Endothelial cell of umbilical vein (primary cell): ENCODE results near the gene ANAPC2. TPM values are rescaled to one million over a fixed set of nuclear protein-coding genes. Genes with fewer than 3 reads are reported as not detected.

Experiments
- BruUV-seq: library from RNA; stranded (reverse); fragments of 400-500 nt; replicated peaks from 2 replicates; lab custom pipeline; 2021; lab: Mats Ljungman, UMichigan
- CTCF ChIA-PET: fragments of 300-600, 350-600 bp; sonication (Branson Sonifier 250); formaldehyde crosslinking; loops from one replicate; lab custom pipeline; 2021; ENCODE audit warnings: antibody characterized with exemption, inconsistent platforms; lab: Charles Lee
- POLR2A ChIA-PET: fragments of 300-600, 350-600 bp; sonication (Branson Sonifier 250); formaldehyde crosslinking; loops from one replicate; lab custom pipeline; 2021; ENCODE audit warnings: antibody characterized with exemption, inconsistent platforms; lab: Charles Lee
- DNase-seq: peaks from one replicate; pipeline ENCODE4 v3.0.0-alpha.2; 2011; ENCODE audit warnings: low read depth, low spot score
- FAIRE-seq: peaks from 2 replicates; lab custom pipeline; 2011; peaks lifted over from hg19 to GRCh38; lab: Jason Lieb, UNC
- H2AFZ ChIP-seq: 2 replicates; pipeline ENCODE4 v1.6.0; 2012; ENCODE audit warnings: low read depth, low read length, control low read depth, inconsistent platforms
- H3K27ac ChIP-seq: 2 replicates; pipeline ENCODE4 v1.5.1; 2011; ENCODE audit warnings: low read depth, mild to moderate bottlenecking, control low read depth, low read length, moderate library complexity; ENCODE audit not compliant: insufficient read depth
- H3K27me3 ChIP-seq, 2 experiments: 2 replicates each; pipeline versions ENCODE4 v1.6.0 to v1.6.1; 2011; ENCODE audit warnings: low read length in 2 of 2, mixed read lengths in 1 of 2; ENCODE audit not compliant: control insufficient read depth in 2 of 2, insufficient read depth in 2 of 2
- H3K36me3 ChIP-seq, 2 experiments: 2 replicates in 1 of 2; 3 replicates in 1 of 2; pipeline ENCODE4 v1.5.1; 2011; ENCODE audit warnings: low read length in 2 of 2, mild to moderate bottlenecking in 1 of 2, moderate library complexity in 1 of 2; ENCODE audit not compliant: control insufficient read depth in 2 of 2, insufficient read depth in 2 of 2; ENCODE audit errors: extremely low read depth in 1 of 2
- H3K4me1 ChIP-seq: 3 replicates; pipeline ENCODE4 v1.5.1; 2011; ENCODE audit warnings: mild to moderate bottlenecking, low read length; ENCODE audit not compliant: control insufficient read depth, insufficient read depth; ENCODE audit errors: extremely low read depth
- H3K4me2 ChIP-seq: 2 replicates; pipeline ENCODE4 v1.6.1; 2011; ENCODE audit warnings: low read length, control low read depth, mixed read lengths; ENCODE audit not compliant: insufficient read depth
- H3K4me3 ChIP-seq, 3 experiments: fragments of 200-600 bp in 1 of 3; sonication (generic), shearing (Covaris generic) in 1 of 3; replicated peaks in 1 of 3; 2 replicates each; pipeline ENCODE4 v1.5.1; 2011 to 2016; ENCODE audit warnings: control low read depth in 3 of 3, low read length in 3 of 3, mild to moderate bottlenecking in 2 of 3, inconsistent platforms in 1 of 3, low read depth in 1 of 3, moderate library complexity in 1 of 3; ENCODE audit not compliant: insufficient read depth in 1 of 3
- H3K79me2 ChIP-seq: 2 replicates; pipeline ENCODE4 v1.6.0; 2012; ENCODE audit warnings: low read length, inconsistent platforms; ENCODE audit not compliant: control insufficient read depth, insufficient read depth
- H3K9ac ChIP-seq: replicated peaks from 2 replicates; pipeline ENCODE3; 2011; ENCODE audit warnings: low read length, control low read depth; ENCODE audit not compliant: insufficient read depth; ENCODE audit errors: extremely low read depth
- H3K9me1 ChIP-seq: replicated peaks from 3 replicates; pipeline ENCODE4 v1.6.0; 2011; ENCODE audit warnings: mild to moderate bottlenecking, low read length; ENCODE audit not compliant: control insufficient read depth, insufficient read depth; ENCODE audit errors: extremely low read depth
- H3K9me3 ChIP-seq: replicated peaks from 2 replicates; pipeline ENCODE4 v1.5.1; 2012; ENCODE audit warnings: low read length, inconsistent platforms; ENCODE audit not compliant: control insufficient read depth, insufficient read depth
- H4K20me1 ChIP-seq: replicated peaks from 2 replicates; pipeline ENCODE3; 2011; ENCODE audit warnings: mild to moderate bottlenecking, low read length; ENCODE audit not compliant: control insufficient read depth, insufficient read depth; ENCODE audit errors: extremely low read depth
- EZH2 ChIP-seq: IDR thresholded peaks from 2 replicates; pipeline ENCODE4 v1.6.1; 2012; ENCODE audit warnings: borderline replicate concordance, low read depth, mild to moderate bottlenecking, moderate library complexity, low read length, inconsistent platforms; ENCODE audit not compliant: severe bottlenecking
- FOS ChIP-seq: IDR thresholded peaks from 2 replicates; pipeline ENCODE4 v1.6.1; 2011; ENCODE audit warnings: mild to moderate bottlenecking, low read length, moderate library complexity, borderline replicate concordance; ENCODE audit not compliant: insufficient read depth
- GATA2 ChIP-seq: IDR thresholded peaks from 2 replicates; pipeline ENCODE4 v1.7.0; 2011; ENCODE audit warnings: low read depth, mild to moderate bottlenecking, moderate library complexity, mixed read lengths, low read length; ENCODE audit not compliant: insufficient read length, insufficient read depth
- JUN ChIP-seq: IDR thresholded peaks from 2 replicates; pipeline ENCODE4 v1.6.1; 2011; ENCODE audit warnings: borderline replicate concordance, low read depth; ENCODE audit not compliant: insufficient read length, insufficient read depth
- MYC ChIP-seq: IDR thresholded peaks from one replicate; pipeline ENCODE4 v1.6.1; 2011; ENCODE audit warnings: mild to moderate bottlenecking, low read depth, low read length
- POLR2A ChIP-seq: IDR thresholded peaks from 2 replicates; pipeline ENCODE4 v1.6.1; 2012; ENCODE audit warnings: low read depth, mild to moderate bottlenecking, control low read depth, low read length
- POLR2AphosphoS5 ChIP-seq: IDR thresholded peaks from 2 replicates; pipeline ENCODE4 v1.6.1; 2012; ENCODE audit warnings: low read depth, mild to moderate bottlenecking, control low read depth, low read length, moderate library complexity; ENCODE audit not compliant: insufficient read depth
- dilution Hi-C: fragments of 300-500 bp; cut with MboI; formaldehyde crosslinking; loops from one replicate; pipeline ENCODE4 v1.15.0; 2019; ENCODE audit warnings: low sequenced_read_pairs; ENCODE audit not compliant: extremely low pct_ligation_motif_present
- intact Hi-C: fragments of 100-400 bp; cut with micrococcal nuclease; formaldehyde crosslinking; loops from one replicate; pipeline ENCODE4 v1.10.0; 2022
- polyA plus RNA-seq, 4 experiments: library from polyadenylated mRNA; depleted of rRNA in 3 of 4; stranded (reverse) in 3 of 4; unstranded in 1 of 4; fragments of >200 nt; gene quantifications; 2 replicates each; pipeline versions ENCODE4 v1.2.1 to v1.2.3, GENCODE V29; 2011 to 2012; ENCODE audit warnings: missing spikeins in 1 of 4
- total RNA-seq: library from RNA; stranded (reverse); gene quantifications from 2 replicates; pipeline ENCODE4 v1.2.3, GENCODE V29; 2021
- TF ChIP-seq, protein P1 (sequence below): IDR thresholded peaks from 2 replicates; pipeline ENCODE4 v1.6.1; 2011; ENCODE audit not compliant: insufficient read depth, insufficient read length
- TF ChIP-seq, protein P2 (sequence below), 2 donors: IDR thresholded peaks; 1 replicate in 1 of 2; 2 replicates in 1 of 2; pipeline ENCODE4 v1.5.1; 2011; ENCODE audit warnings: low read length in 2 of 2, mild to moderate bottlenecking in 2 of 2, moderate library complexity in 2 of 2, control low read depth in 1 of 2, inconsistent platforms in 1 of 2, low read depth in 1 of 2; ENCODE audit not compliant: insufficient read depth in 1 of 2; ENCODE audit errors: extremely low read depth in 1 of 2

The ANAPC2 gene
- total and polyA plus RNA-seq, 2 donors (not counting 3 experiments of a cell fraction or from before 2014, with no cell fraction given): 44.8 to 69.2 TPM

DNA sequence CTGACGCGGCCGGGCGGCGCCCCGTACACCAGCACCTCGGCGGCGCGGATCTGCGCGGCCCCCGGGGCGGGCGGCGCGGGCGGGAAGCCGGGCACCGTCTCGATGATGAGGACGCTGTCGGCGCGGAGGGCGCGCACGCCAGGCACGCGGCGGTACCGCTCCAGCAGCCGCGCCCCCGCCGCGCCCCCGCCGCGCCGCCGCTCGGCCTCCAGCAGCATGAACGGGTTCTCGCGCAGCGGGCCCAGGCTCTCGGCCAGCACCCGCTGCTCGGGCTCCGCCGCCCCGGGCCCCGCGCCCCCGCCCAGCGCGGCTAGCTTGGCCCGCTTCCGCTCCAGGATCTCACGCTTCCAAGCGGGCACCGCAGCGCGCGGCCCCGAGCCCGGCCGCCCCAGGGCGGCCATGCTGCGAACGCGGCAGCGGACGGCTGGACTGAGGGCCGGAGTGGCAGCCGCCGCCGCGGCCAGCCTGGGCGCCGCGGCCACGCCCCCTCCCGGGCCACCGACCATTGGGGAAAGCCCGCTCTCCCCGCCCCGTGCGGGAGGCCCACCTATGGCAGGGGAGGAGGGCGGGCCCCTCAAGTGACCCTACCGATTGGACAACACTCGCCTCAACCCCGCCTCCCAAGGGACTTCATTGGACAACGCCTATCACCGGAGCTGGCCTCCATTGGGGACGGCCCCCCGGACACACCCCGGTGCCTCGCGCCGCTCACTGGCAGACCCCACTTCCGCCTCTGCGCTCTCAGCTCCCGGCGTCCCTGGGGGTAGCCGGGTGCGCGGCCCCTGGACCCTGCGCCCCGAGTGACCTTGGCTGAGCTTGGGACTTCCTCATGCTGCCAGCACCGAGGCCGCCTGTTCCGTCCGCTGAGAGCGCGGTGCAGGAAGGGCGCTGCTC lies 12.2 kb upstream of the ANAPC2 start, which contains the start of gene TPRN:
TSS of gene TPRN (minus strand) at position 431 of the 894 bp plus-strand sequence. CDS start at position 401, 30 bp downstream.
- CTCF ChIA-PET: interaction anchor here (0.8 to 1.5 kb wide), 7 partner anchors 11 to 154 kb away, joined by 3 to 7 read pairs (median 3); partner anchors contain the start of genes CYSRT1, NPDC1, RNF208 and RNF224
- Histone ChIP-seq H3K36me3 (no peaks in the 10 kb centered on the region), H3K4me1 (peaks cover 21% of the 10 kb centered on the region), H3K9me3 (no peaks in the 10 kb centered on the region), H3K4me2 (peak within 1 kb of the TSS; percentile 46), H4K20me1 (no peaks in the 10 kb centered on the region), H3K27ac (no peak within 1 kb of the TSS), H2AFZ (peak within 1 kb of the TSS; percentile 55), H3K9me1 (no peaks in the 10 kb centered on the region), H3K4me3 (peak within 1 kb of the TSS in 2 of 3 experiments; percentile 27 to 80), H3K79me2 (peaks cover 19% of the 10 kb centered on the region), H3K27me3 (no peaks in the 10 kb centered on the region), H3K9ac (no peak within 1 kb of the TSS)
- BruUV-seq: no TSS peak
- dilution Hi-C loops (no loop called here), intact Hi-C loops (loop anchor here (1.0 to 2.0 kb wide), 5 partner anchors 11 to 71 kb away; partner anchors contain the start of gene TUBB4B)
- POLR2A ChIA-PET: interaction anchor here (0.6 to 1.2 kb wide), 6 partner anchors 11 to 75 kb away, joined by 3 to 10 read pairs (median 6); partner anchors contain the start of genes ANAPC2, SSNA1 and TUBB4B
- TF ChIP-seq JUN (no peak), FOS (no peak), GATA2 (no peak), MYC (no peak), EZH2 (no peak), POLR2AphosphoS5 (peak; percentile 92), POLR2A (peak; percentile 98)
- TF ChIP-seq, protein P1, sequence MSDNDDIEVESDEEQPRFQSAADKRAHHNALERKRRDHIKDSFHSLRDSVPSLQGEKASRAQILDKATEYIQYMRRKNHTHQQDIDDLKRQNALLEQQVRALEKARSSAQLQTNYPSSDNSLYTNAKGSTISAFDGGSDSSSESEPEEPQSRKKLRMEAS: no peak
- TF ChIP-seq, protein P2, sequence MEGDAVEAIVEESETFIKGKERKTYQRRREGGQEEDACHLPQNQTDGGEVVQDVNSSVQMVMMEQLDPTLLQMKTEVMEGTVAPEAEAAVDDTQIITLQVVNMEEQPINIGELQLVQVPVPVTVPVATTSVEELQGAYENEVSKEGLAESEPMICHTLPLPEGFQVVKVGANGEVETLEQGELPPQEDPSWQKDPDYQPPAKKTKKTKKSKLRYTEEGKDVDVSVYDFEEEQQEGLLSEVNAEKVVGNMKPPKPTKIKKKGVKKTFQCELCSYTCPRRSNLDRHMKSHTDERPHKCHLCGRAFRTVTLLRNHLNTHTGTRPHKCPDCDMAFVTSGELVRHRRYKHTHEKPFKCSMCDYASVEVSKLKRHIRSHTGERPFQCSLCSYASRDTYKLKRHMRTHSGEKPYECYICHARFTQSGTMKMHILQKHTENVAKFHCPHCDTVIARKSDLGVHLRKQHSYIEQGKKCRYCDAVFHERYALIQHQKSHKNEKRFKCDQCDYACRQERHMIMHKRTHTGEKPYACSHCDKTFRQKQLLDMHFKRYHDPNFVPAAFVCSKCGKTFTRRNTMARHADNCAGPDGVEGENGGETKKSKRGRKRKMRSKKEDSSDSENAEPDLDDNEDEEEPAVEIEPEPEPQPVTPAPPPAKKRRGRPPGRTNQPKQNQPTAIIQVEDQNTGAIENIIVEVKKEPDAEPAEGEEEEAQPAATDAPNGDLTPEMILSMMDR (IDR thresholded peaks at IDR 0.05; ENCODE audit: extremely low read depth in 1 of 2, insufficient read depth in 1 of 2, low read depth in 1 of 2, low read length in 2 of 2): no peak
- FAIRE-seq (peak; percentile 96), DNase-seq (peak; percentile 98)
